ENCODE data around the gene AGGF1.
"Not testable (repeated sequence)": the region's sequence is repeated elsewhere in the genome, so short reads cannot be mapped to it uniquely, and the experiment has no call there.

Gene AGGF1

GRCh38 chr5:77028631-77029375 is 1.4 kb upstream of the AGGF1 start:
- no peak for DNase-seq

DNA sequence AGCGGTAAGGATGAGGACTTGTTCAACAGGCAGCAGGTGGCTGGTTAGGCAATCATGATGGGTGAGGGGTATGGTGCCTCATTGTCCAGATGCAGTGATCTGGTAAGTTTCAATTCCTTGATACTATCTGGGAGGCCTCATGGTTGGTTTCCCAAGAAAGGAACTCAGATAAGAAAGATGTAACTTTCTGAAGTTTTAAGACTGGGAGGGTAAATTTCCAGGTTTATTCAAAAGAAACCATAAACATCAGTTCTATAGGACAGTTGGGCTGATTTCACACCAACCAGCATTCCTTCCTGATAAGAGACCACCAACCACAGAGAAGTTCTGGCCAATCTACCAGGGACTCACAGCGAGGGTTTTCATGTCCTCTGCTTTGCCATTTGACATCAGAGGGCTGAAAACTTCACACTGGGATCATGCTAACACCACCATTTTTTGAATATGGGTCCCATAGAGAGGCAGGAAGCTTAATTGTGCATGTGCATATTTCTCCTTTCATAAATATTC is 773 bp upstream of the AGGF1 start:
- no peak for DNase-seq

DNA sequence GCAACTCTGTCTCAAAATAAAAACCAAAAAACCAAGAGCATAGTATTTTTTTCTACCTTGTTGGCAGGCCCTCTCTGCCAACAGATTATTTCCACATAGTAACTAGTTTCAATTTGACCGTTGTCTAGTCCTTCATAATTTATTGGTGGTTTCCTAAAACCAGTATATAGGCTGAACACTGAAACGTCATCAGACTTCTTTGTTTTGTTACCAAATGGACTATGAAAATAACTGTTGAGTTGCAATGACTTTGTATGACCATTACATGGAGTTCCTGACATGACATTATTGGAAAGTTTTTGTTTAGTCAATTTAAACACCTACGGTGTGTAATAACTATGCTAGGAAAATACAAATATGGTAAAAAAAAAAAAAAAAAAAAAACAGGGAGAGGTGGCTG is 1.7 kb downstream of the AGGF1 start:
- DNase-seq, result no peak

DNA sequence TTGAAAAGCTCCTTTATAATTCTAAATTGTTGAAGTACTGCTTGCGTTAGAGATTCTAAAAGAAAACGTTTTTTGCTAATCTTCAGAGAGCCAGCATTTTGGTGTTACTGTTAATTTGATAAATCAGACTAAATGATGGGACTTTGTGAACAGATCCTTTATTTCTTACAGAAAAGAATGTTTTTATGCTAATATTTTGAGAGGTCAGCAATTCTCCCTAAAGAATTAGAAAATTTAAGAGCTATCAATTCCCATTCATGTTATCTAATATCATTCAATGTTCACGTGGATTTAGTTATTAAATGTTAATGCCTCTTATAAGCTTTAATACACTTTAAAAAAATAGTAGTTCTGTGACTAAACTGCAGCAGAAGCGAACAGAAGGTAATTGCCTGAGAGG is 2.4 kb downstream of the AGGF1 start:
- no peak for DNase-seq

- no peak for DNase-seq
Measured at GRCh38 chr5:77033338-77033737, 3.1 kb downstream of the AGGF1 start.

DNA sequence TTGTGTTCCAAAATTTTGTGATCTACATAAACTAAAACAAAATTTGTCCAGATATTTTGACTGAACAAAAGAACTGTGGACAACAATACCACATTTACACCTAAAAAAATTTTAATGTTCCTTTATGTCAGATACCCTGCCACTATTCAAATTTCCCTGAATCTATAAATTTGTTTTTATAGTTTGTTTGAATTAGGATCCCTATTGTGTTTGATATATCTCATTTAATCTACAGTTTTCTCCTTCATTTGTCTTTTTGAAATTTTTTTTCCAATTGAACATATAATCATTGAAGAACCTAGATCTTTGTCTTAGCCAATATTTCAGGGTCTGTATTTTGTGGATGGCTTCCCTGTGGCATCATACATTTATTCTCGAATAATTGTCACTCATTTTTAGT is 5.7 kb downstream of the AGGF1 start:
- DNase-seq, result no peak

- DNase-seq, result no peak
Measured at GRCh38 chr5:77046416-77047073, 16.3 kb downstream of the AGGF1 start.

GRCh38 chr5:77064040-77064439 is 33.8 kb downstream of the AGGF1 start:
- DNase-seq, result no peak

DNA sequence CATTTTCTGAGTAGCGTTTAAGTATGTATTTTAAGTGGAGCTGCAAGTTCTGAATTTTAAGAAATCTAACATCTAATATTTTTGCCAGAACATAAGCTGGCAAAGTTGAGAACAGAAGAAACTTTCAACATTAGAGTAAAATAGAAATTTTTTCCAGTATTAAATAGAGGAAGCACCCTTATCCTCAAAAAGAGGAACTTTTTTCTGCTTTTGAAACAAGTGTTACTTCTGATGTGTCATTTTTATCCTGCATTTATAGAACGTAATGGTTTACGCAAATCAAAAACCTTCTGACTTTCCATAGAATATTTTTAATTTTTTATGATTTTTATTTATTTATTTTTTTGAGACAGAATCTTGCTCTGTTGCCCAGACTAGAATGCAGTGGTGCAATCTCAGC is 35.1 kb downstream of the AGGF1 start:
- no peak for DNase-seq

- no peak for DNase-seq
Measured at GRCh38 chr5:77066184-77066583, 36.0 kb downstream of the AGGF1 start.

- DNase-seq, result peak; percentile 47
Measured at GRCh38 chr5:77066823-77067442, 36.7 kb downstream of the AGGF1 start.

DNA sequence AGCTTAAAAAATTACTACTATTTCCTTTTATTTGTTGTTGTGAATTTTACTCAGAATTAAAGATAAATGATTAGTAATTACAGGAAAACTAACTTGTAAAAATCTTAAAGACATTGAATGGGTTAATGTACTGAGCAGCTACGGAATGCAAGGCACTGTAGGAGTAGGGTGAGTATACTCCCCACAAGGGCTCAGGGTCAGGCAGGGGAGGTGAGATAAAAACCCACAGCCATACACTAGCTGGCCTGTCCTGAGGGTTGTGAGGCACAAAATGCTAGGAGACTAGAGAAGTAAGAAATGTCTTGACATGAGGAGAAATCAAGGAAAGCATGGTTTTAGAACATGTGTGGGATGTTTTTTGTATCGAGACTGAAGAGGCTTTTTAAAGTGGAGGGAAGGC is 43.5 kb downstream of the AGGF1 start:
- no peak for DNase-seq

GRCh38 chr5:77074745-77075144 is 44.5 kb downstream of the AGGF1 start:
- no peak for DNase-seq

DNA sequence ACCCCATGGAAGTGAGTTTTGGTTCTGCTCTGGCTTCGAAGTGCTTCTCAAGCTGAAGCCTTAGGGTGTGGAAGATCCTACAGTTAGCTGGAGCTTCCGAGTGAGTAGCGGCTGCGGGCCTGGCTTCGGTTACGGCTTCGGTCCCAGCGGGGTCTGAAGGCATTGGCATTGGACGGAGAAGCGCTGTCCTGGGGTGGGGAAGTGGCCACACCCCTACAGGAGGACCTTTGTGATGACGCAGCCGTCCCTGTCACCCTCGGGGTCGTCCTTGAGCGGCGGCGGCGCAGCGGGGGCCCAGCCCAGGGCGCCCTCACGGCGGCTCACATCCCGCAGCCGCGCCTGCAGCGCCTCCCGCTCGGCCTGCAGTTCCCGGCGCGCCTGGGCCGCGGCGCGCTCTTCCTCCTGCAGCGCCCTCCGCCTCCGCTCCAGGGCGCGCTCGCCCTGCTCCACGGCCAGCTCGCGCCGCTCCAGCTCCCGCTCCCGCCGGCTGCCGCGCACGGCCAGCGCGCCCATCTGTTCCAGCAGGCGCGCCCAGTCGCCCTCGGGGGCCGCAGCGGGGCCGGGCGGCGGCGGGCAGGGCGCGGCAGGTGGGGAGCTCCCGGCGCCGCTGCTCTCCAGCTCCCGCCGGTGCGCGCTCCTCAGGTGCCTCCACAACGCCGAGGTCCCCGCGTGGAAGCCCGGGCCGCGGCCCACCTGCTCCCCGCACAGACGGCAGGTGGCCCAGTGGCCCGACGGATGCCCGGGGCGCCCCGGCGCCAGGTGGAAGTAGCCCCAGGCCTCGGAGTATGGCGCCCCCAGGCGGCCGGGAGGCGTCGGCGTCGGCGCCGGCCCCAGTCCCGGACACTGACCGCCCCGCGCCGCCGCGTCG is 47.0 kb downstream of the AGGF1 start:
- peak; percentile 20 for DNase-seq

DNA sequence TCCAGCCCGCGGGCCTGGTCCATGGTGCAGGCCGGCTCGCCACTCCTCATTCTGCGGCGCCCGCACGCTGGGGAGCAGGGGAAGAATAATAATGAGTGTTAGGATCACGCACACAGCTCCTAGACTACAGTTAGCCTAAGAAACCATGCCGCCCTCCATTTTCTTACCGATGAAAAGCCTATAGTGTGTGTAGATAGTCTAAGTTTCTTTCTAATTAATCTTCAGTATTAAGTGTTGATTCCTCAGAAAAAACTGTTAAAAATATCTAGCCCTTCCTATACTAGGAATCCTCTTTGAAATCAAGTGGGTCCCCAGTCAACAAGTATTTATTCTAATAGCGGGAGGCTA is 47.6 kb downstream of the AGGF1 start:
- no peak for DNase-seq

DNA sequence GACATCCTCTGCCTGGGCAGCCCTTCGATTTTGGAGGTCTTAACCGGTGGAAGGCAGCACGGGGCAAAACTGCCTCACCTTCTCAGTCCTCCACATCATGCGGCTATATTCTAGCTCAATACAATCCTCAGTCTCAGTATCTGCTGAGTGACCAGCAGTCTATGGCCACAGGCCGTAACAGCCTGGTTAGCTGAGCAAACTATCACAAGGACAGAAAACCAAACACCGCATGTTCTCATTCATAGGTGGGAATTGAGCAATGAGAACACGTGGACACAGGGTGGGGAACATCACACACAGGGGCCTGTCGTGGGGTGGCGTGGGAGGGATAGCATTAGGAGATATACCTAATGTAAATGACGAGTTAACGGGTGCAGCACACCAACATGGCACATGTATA is 50.3 kb downstream of the AGGF1 start:
- not testable (repeated sequence) for DNase-seq

- no peak for DNase-seq
Measured at GRCh38 chr5:77080905-77081304, 50.7 kb downstream of the AGGF1 start.

DNA sequence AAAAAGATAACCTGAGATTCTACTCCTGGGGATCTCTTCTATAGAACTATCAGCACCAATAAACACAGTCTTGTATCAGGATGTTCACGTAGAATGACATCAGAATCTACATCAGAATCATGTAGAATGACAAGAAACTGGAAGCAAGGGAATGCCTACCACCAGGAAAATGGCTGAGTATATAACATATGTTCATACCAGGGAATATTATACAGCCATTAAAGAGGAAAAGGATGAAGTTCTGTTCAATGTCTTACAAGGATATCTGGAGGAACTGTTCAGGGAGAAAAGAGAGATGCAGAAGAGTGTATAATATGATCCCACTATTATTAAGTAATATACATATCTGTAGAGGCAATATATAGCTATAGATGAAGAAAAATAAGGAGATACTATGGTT is 52.1 kb downstream of the AGGF1 start:
- DNase-seq, result no peak

DNA sequence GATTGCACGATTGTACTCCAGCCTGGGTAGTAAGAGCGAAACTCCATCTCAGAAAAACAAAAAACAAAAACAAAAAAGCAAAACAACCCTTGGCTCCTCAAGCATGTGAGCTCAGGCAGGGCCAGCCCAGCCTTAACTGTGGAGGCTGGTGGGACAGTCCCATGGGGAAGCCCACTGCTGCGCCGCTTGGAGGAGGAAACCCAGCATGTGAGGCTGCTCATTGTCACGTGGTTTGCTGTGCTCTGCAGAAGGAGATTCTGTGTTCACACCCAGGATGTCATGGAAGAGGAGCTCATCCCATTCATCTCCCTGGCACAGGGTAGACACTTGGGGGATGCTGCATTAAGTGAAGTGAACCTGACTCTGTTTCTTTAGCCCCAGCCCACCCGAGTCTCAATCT is 52.9 kb downstream of the AGGF1 start:
- no peak for DNase-seq

GRCh38 chr5:77086368-77086688 is 56.1 kb downstream of the AGGF1 start:
- DNase-seq, result no peak

DNA sequence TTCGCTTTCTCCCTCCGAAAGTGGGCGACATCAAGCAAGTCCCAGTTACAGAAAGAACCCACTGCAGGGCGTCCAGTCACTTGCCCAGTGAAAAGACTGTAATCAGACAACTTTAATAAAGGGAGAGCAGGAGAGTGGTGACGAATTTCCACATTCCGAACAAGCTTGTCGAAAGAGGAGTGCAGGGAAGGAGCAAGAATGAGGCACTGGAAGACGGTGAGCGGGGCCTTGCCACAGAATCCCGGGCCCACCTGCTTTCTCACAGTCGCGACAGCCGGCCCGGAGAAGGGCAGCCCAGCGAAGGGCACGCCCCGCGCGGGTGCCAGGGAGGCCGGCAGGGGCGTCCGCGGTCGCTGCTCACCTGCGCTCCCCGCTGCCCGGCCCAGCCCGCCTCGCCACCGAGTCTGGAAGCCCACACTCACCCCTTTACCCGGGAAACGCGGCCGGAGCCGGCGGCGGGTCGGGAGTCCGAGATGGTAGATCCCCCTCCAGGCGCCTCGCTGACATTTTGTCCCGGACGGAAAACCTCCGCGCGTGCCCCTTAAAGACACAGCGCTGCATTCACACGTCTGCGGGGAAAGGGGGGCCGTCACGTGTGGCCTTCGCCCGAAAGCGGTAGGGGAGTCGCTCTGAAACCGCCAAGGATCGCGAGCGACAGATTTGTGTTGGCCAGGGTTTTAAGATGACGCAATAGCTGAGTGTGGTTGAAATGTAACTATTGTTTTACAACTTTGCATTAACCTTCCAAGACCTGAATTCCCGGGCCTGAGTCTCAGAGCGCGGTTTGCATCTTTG is 56.7 kb downstream of the AGGF1 start, which contains the start of gene ZBED3:
Gene ZBED3 (minus strand): TSS at position 597 of the 795 bp plus-strand sequence. CDS start 9,407 bp downstream, outside the sequence.
- DNase-seq, result peak; percentile 72

Data from kidney glomerular epithelial cell (primary cell).